ENCODE measurements around the gene MPV17L.

GRCh38 chr16:15422222-15422621 is 26.7 kb downstream of the MPV17L start:
- TF ChIP-seq, protein P1, sequence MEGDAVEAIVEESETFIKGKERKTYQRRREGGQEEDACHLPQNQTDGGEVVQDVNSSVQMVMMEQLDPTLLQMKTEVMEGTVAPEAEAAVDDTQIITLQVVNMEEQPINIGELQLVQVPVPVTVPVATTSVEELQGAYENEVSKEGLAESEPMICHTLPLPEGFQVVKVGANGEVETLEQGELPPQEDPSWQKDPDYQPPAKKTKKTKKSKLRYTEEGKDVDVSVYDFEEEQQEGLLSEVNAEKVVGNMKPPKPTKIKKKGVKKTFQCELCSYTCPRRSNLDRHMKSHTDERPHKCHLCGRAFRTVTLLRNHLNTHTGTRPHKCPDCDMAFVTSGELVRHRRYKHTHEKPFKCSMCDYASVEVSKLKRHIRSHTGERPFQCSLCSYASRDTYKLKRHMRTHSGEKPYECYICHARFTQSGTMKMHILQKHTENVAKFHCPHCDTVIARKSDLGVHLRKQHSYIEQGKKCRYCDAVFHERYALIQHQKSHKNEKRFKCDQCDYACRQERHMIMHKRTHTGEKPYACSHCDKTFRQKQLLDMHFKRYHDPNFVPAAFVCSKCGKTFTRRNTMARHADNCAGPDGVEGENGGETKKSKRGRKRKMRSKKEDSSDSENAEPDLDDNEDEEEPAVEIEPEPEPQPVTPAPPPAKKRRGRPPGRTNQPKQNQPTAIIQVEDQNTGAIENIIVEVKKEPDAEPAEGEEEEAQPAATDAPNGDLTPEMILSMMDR (IDR thresholded peaks at IDR 0.05): no peak
- no peak for TF ChIP-seq POLR2A (IDR thresholded peaks at IDR 0.05)
